RWPE2 (cell line): ENCODE data around the gene MELK.

Source experiments
- ATAC-seq: fragments of 200-7000 bp; cut with Tn5 transposase; 3 replicates; pipeline ENCODE4 v1.9.1; 2021; ENCODE audit warnings: low read depth
- DNase-seq: peaks from one replicate; pipeline ENCODE4 v3.0.0-alpha.2; 2020; ENCODE audit warnings: low spot score
- H3K27ac ChIP-seq: fragments of 450-650 bp; 2 replicates; pipeline ENCODE4 v1.5.1; 2017; ENCODE audit warnings: mild to moderate bottlenecking; ENCODE audit not compliant: poor library complexity, severe bottlenecking
- H3K27me3 ChIP-seq: fragments of 250-450 bp; sonication (Bioruptor Pico); 2 replicates; pipeline ENCODE4 v1.5.1; 2021; ENCODE audit warnings: mild to moderate bottlenecking, moderate library complexity; ENCODE audit not compliant: insufficient read depth, poor library complexity, severe bottlenecking
- H3K36me3 ChIP-seq: fragments of 250-450 bp; sonication (Bioruptor Pico); 2 replicates; pipeline ENCODE4 v1.5.1; 2020; ENCODE audit warnings: low read depth, mild to moderate bottlenecking, moderate library complexity
- H3K4me1 ChIP-seq: fragments of 250-450 bp; sonication (Bioruptor Pico); 2 replicates; pipeline ENCODE4 v1.5.1; 2021; ENCODE audit warnings: mild to moderate bottlenecking, moderate library complexity; ENCODE audit not compliant: insufficient read depth, poor library complexity, severe bottlenecking
- H3K4me3 ChIP-seq: fragments of 250-450 bp; sonication (Bioruptor Pico); 2 replicates; pipeline ENCODE4 v1.5.1; 2021; ENCODE audit warnings: mild to moderate bottlenecking, moderate library complexity; ENCODE audit not compliant: severe bottlenecking
- H3K9me3 ChIP-seq: fragments of 250-450 bp; sonication (Bioruptor Pico); 2 replicates; pipeline ENCODE4 v1.5.1; 2021; ENCODE audit warnings: mild to moderate bottlenecking, moderate library complexity; ENCODE audit not compliant: severe bottlenecking
- CTCF ChIP-seq: fragments of 450-650 bp; IDR thresholded peaks from one replicate; pipeline ENCODE4 v1.5.1; 2017; ENCODE audit warnings: mild to moderate bottlenecking, moderate library complexity; ENCODE audit not compliant: poor library complexity, severe bottlenecking

The MELK gene

GRCh38 chr9:36632892-36633291 lies 60.2 kb downstream of the MELK start:
- Histone ChIP-seq H3K9me3 (no peaks in the 10 kb centered on the region), H3K27ac (no peak overlapping the region), H3K4me1 (no peaks in the 10 kb centered on the region), H3K4me3 (no peak overlapping the region), H3K36me3 (peaks cover 93% of the 10 kb centered on the region), H3K27me3 (no peaks in the 10 kb centered on the region)
- ATAC-seq, result 0 out of 3 replicates have a peak, but pooled peaks have one; percentile 19
- peak; percentile 74 for TF ChIP-seq CTCF
- DNase-seq, result no peak

GRCh38 chr9:36637491-36638270 lies 65.0 kb downstream of the MELK start:
- no peak overlapping the region for H3K27ac ChIP-seq
- TF ChIP-seq CTCF, result no peak

GRCh38 chr9:36640771-36641381 lies 68.2 kb downstream of the MELK start:
- Histone ChIP-seq H3K9me3 (no peaks in the 10 kb centered on the region), H3K4me3 (no peak overlapping the region), H3K27ac (no peak overlapping the region), H3K27me3 (no peaks in the 10 kb centered on the region), H3K4me1 (no peaks in the 10 kb centered on the region), H3K36me3 (peaks cover 89% of the 10 kb centered on the region)
- no peak for DNase-seq
- TF ChIP-seq CTCF, result no peak
- ATAC-seq, result no peak

More at GRCh38 chr9:36637491-36638270, 65.0 kb downstream of the MELK start:
- no peak for DNase-seq
- peaks cover 91% of the 10 kb centered on the region for H3K36me3 ChIP-seq
- no peaks in the 10 kb centered on the region for H3K9me3 ChIP-seq
- no peaks in the 10 kb centered on the region for H3K4me1 ChIP-seq
- no peak for ATAC-seq
- H3K27me3 ChIP-seq, result no peaks in the 10 kb centered on the region
- H3K4me3 ChIP-seq, result no peak overlapping the region

- H3K27me3 ChIP-seq, result no peaks in the 10 kb centered on the region
Observed at GRCh38 chr9:36642817-36643216, 70.1 kb downstream of the MELK start.

More at GRCh38 chr9:36642817-36643216, 70.1 kb downstream of the MELK start:
- Histone ChIP-seq H3K36me3 (peaks cover 84% of the 10 kb centered on the region), H3K4me1 (no peaks in the 10 kb centered on the region), H3K4me3 (no peak overlapping the region), H3K27ac (no peak overlapping the region), H3K9me3 (no peaks in the 10 kb centered on the region)
- no peak for TF ChIP-seq CTCF
- no peak for ATAC-seq
- DNase-seq, result no peak
